Prostate gland (tissue), 2 donors: ENCODE data around the gene CD209.

Source experiments
- POLR2A ChIP-seq: fragments of 450-650 bp; IDR thresholded peaks from one replicate; pipeline ENCODE4 v1.6.1; 2016; ENCODE audit warnings: antibody characterized with exemption, mild to moderate bottlenecking
- TF ChIP-seq, protein P1 (sequence below), 4 experiments: fragments of 200-600 bp in 2 of 4; fragments of 450-650 bp in 2 of 4; sonication (generic) in 2 of 4; IDR thresholded peaks; 1 replicate in 3 of 4; 2 replicates in 1 of 4; pipeline ENCODE4 v1.5.1; 2016 to 2019; ENCODE audit warnings: antibody characterized with exemption in 4 of 4, mild to moderate bottlenecking in 2 of 4, moderate library complexity in 2 of 4

DNA sequence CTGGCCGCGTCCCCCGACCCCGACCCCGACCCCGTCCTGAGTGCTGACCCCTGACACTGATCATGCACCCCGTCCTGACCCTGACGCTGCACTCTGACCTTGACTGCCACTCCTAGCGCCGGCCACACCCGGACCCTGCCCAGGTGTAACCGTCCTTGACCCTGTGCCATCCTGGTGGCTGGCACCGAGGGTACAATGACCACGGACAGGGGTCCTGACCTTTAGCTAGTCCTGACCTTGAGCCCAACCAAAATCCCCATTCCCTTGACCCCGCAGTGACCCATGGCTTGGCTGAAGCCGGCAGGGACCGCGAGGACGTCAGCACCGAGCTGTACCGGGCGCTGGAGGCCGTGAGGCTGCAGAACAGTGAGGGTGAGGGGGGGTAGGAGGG lies 41.6 kb upstream of the CD209 start:
- TF ChIP-seq POLR2A = no peak
- TF ChIP-seq, protein P1, sequence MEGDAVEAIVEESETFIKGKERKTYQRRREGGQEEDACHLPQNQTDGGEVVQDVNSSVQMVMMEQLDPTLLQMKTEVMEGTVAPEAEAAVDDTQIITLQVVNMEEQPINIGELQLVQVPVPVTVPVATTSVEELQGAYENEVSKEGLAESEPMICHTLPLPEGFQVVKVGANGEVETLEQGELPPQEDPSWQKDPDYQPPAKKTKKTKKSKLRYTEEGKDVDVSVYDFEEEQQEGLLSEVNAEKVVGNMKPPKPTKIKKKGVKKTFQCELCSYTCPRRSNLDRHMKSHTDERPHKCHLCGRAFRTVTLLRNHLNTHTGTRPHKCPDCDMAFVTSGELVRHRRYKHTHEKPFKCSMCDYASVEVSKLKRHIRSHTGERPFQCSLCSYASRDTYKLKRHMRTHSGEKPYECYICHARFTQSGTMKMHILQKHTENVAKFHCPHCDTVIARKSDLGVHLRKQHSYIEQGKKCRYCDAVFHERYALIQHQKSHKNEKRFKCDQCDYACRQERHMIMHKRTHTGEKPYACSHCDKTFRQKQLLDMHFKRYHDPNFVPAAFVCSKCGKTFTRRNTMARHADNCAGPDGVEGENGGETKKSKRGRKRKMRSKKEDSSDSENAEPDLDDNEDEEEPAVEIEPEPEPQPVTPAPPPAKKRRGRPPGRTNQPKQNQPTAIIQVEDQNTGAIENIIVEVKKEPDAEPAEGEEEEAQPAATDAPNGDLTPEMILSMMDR (IDR thresholded peaks at IDR 0.05) = no peak
